ENCODE results near the gene KCNH3.

The KCNH3 gene

GRCh38 chr12:49582850-49583249, 44.0 kb downstream of the KCNH3 start:
- Histone ChIP-seq H3K4me1 (ENCODE audit: low read length) (peaks cover 15% of the 10 kb centered on the region), H3K9me2 (replicated peaks; ENCODE audit: insufficient read depth, low read length) (no peaks in the 10 kb centered on the region), H3K36me3 (replicated peaks; ENCODE audit: insufficient read depth, low read length) (no peaks in the 10 kb centered on the region), H2AFZ (ENCODE audit: low read length) (no peak overlapping the region), H3K4me2 (ENCODE audit: low read depth, low read length) (no peak overlapping the region), H3K9me3 (replicated peaks; ENCODE audit: insufficient read depth, low read length) (no peaks in the 10 kb centered on the region), H3K9ac (ENCODE audit: low read length) (no peak overlapping the region), H4K20me1 (ENCODE audit: insufficient read depth, low read length) (no peaks in the 10 kb centered on the region), H3K4me3 (ENCODE audit: low read length) (no peak overlapping the region), H3K79me2 (ENCODE audit: low read length) (no peaks in the 10 kb centered on the region), H3K27ac (ENCODE audit: low read length) (no peak overlapping the region), H3F3A (ENCODE audit: insufficient read depth, low read length) (peaks cover 6% of the 10 kb centered on the region; the same call in 1 of the 2 replicates), H3K27me3 (replicated peaks; ENCODE audit: insufficient read depth, low read length) (no peaks in the 10 kb centered on the region)
- TF ChIP-seq EZH2phosphoT487 (IDR thresholded peaks at IDR 0.05; ENCODE audit: low read length) = no peak
- no peak for TF ChIP-seq EZH2 (optimal IDR thresholded peaks at IDR 0.05; ENCODE audit: low read depth, low read length)
- TF ChIP-seq CTCF (IDR thresholded peaks at IDR 0.05; ENCODE audit: low read length) = no peak
- DNase-seq = no peak

- Histone ChIP-seq H3K4me2 (ENCODE audit: low read depth, low read length) (no peak overlapping the region), H4K20me1 (ENCODE audit: insufficient read depth, low read length) (no peaks in the 10 kb centered on the region), H3K9ac (ENCODE audit: low read length) (no peak overlapping the region), H3K4me3 (ENCODE audit: low read length) (no peak overlapping the region), H3F3A (ENCODE audit: insufficient read depth, low read length) (peaks cover 6% of the 10 kb centered on the region; the same call in 1 of the 2 replicates), H3K9me3 (replicated peaks; ENCODE audit: insufficient read depth, low read length) (no peaks in the 10 kb centered on the region), H3K9me2 (replicated peaks; ENCODE audit: insufficient read depth, low read length) (no peaks in the 10 kb centered on the region), H3K27me3 (replicated peaks; ENCODE audit: insufficient read depth, low read length) (no peaks in the 10 kb centered on the region), H3K36me3 (replicated peaks; ENCODE audit: insufficient read depth, low read length) (no peaks in the 10 kb centered on the region), H3K79me2 (ENCODE audit: low read length) (no peaks in the 10 kb centered on the region), H3K4me1 (ENCODE audit: low read length) (peaks cover 15% of the 10 kb centered on the region), H2AFZ (ENCODE audit: low read length) (no peak overlapping the region), H3K27ac (ENCODE audit: low read length) (no peak overlapping the region)
- TF ChIP-seq EZH2 (optimal IDR thresholded peaks at IDR 0.05; ENCODE audit: low read depth, low read length) (no peak), CTCF (IDR thresholded peaks at IDR 0.05; ENCODE audit: low read length) (no peak), EZH2phosphoT487 (IDR thresholded peaks at IDR 0.05; ENCODE audit: low read length) (no peak)
- no peak for DNase-seq
These were observed 44.7 kb downstream of the KCNH3 start for GRCh38 chr12:49583366-49584094.

GRCh38 chr12:49584591-49584990, 45.8 kb downstream of the KCNH3 start:
- no peaks in the 10 kb centered on the region for H3K9me2 ChIP-seq (replicated peaks; ENCODE audit: insufficient read depth, low read length)
- peaks cover 6% of the 10 kb centered on the region; the same call in 1 of the 2 replicates for H3F3A ChIP-seq (ENCODE audit: insufficient read depth, low read length)
- H3K27ac ChIP-seq (ENCODE audit: low read length) = no peak overlapping the region
- H3K4me3 ChIP-seq (ENCODE audit: low read length) = no peak overlapping the region
- H3K79me2 ChIP-seq (ENCODE audit: low read length) = no peaks in the 10 kb centered on the region
- H3K9me3 ChIP-seq (replicated peaks; ENCODE audit: insufficient read depth, low read length) = no peaks in the 10 kb centered on the region
- no peaks in the 10 kb centered on the region for H3K36me3 ChIP-seq (replicated peaks; ENCODE audit: insufficient read depth, low read length)
- no peak for TF ChIP-seq EZH2 (optimal IDR thresholded peaks at IDR 0.05; ENCODE audit: low read depth, low read length)
- no peak for TF ChIP-seq CTCF (IDR thresholded peaks at IDR 0.05; ENCODE audit: low read length)
- TF ChIP-seq EZH2phosphoT487 (IDR thresholded peaks at IDR 0.05; ENCODE audit: low read length) = no peak
- DNase-seq = no peak
- H3K9ac ChIP-seq (ENCODE audit: low read length) = no peak overlapping the region
- H2AFZ ChIP-seq (ENCODE audit: low read length) = no peak overlapping the region
- no peak overlapping the region for H3K4me2 ChIP-seq (ENCODE audit: low read depth, low read length)
- peaks cover 15% of the 10 kb centered on the region for H3K4me1 ChIP-seq (ENCODE audit: low read length)
- no peaks in the 10 kb centered on the region for H4K20me1 ChIP-seq (ENCODE audit: insufficient read depth, low read length)
- no peaks in the 10 kb centered on the region for H3K27me3 ChIP-seq (replicated peaks; ENCODE audit: insufficient read depth, low read length)
